AG10803 (cell line): Measurements from ENCODE around the gene HIPK3.
"Not testable (repeated sequence)": the region's sequence is repeated elsewhere in the genome, so short reads cannot be mapped to it uniquely, and the experiment has no call there.

Source experiments
- DNase-seq: peaks from one replicate; pipeline ENCODE4 v3.0.0; 2010; ENCODE audit warnings: low read depth
- H3K4me3 ChIP-seq: 2 replicates; pipeline ENCODE4 v1.5.1; 2011; ENCODE audit warnings: mild to moderate bottlenecking, low read length, control low read depth
- TF ChIP-seq, protein P1 (sequence below): conservative IDR thresholded peaks from 2 replicates; pipeline ENCODE4 v1.5.1; 2011; ENCODE audit warnings: mild to moderate bottlenecking, low read length, control low read depth, inconsistent platforms

Gene HIPK3

DNA sequence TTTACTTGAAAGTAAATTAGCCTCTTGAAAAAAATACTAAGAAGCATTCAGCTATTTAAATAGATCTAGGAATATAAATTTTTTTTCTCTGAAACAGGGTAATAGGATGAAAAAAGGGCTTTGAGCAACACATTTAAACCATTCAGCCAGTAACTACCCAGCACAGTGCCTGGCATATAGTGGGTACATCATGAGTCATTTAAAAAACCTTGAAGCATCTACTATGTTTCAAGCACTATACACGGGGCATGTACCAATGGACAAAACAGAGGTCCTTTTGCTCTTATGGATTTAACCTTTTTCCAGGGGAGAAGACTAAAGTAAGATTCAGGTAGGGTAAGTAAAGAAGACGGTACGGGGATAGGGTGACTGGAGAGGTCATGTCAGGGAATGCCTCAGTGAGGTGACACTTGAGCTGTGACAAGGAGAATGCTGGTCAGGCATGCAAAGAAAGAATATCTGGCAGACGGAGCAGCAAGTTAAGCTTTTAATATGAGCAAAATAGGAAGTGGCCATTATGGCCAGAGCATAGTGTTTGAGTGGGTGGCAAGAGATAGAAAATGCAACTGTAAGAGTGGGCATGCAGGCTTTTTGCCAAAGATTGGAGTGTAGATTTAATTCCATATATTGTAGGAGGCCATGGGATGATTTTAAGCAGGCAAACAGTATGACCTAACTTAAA lies 101.1 kb downstream of the HIPK3 start:
- DNase-seq = no peak
- no peak overlapping the region for H3K4me3 ChIP-seq
- TF ChIP-seq, protein P1, sequence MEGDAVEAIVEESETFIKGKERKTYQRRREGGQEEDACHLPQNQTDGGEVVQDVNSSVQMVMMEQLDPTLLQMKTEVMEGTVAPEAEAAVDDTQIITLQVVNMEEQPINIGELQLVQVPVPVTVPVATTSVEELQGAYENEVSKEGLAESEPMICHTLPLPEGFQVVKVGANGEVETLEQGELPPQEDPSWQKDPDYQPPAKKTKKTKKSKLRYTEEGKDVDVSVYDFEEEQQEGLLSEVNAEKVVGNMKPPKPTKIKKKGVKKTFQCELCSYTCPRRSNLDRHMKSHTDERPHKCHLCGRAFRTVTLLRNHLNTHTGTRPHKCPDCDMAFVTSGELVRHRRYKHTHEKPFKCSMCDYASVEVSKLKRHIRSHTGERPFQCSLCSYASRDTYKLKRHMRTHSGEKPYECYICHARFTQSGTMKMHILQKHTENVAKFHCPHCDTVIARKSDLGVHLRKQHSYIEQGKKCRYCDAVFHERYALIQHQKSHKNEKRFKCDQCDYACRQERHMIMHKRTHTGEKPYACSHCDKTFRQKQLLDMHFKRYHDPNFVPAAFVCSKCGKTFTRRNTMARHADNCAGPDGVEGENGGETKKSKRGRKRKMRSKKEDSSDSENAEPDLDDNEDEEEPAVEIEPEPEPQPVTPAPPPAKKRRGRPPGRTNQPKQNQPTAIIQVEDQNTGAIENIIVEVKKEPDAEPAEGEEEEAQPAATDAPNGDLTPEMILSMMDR = no peak

DNA sequence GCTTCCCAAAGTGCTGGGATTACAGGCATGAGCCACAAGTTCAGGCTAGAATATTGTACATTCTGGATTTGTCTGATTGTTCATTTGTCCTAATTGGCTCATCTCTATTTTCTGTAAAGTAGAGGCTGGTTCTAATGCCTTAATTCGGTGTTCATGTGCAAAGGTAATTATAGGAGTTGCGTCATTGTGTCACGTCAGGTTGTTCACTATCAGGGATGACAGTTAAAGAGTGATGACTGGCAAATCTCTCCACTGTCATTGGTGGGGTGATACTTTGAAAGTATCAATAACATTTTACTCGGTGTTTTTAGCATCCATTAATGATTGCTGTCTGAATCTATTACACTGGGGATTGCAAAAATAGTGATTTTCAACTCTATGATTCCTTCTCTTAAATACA lies 103.5 kb downstream of the HIPK3 start:
- TF ChIP-seq, protein P1 = no peak
- no peak overlapping the region for H3K4me3 ChIP-seq
- no peak for DNase-seq

DNA sequence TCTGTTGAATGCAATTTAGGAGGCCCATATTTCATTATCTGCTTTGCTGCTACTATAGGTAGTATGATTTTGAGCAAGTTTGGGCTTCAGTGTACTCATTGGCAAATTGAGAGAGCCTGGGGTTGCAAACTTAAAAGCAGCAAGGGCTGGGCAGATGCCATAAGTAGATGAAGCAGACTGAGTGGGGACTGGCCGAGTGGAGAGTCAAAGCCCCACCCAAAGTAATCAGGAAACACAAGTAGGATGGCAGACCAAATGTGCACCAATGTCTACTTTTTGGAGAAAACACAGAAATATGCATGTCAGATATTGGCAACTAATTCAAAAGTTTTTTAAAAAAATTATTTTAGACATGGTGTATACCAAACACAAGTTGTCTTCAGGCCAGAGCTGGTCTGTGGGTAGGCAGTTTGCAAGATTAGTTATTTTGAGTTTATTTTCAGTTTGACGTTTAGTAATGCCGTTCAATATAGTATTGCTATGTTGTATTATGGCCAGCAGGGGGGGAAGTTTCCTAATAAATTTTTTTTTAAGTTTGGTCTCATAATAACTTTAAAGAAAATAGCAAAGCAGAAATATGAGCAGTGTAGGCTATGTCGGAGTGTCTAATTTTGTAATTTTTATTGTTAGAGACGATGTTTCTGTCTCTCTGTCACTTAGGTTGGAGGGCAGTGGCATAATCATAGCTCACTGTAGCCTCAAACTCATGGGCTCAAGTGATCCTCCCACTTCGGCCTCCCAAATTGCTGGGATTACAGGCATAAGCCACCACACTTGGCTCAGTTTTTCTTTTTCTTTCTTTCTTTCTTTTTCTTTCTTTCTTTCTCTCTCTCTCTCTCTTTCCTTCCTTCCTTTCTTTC lies 105.1 kb downstream of the HIPK3 start:
- TF ChIP-seq, protein P1 = peak; percentile 59
- H3K4me3 ChIP-seq = no peak overlapping the region
- DNase-seq = peak; percentile 49

DNA sequence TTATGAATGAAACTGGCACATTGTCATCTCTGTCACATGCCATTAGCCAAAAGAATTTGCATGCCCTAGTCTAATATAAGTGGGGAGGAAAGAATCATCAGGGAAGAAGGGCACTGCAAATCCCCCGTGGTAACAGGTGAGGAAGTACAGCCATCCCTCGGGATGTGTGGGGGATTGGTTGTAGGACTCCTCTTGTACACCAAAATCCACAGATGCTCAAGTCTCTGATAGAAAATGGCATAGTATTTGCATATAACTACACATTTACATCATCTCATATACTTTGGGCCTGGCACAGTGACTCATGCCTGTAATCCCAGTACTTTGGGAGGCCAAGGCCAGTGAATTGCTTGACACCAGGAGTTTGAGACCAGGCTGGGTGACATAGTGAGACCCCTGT lies 109.7 kb downstream of the HIPK3 start:
- TF ChIP-seq, protein P1 = no peak
- no peak for DNase-seq
- H3K4me3 ChIP-seq = no peak overlapping the region

DNA sequence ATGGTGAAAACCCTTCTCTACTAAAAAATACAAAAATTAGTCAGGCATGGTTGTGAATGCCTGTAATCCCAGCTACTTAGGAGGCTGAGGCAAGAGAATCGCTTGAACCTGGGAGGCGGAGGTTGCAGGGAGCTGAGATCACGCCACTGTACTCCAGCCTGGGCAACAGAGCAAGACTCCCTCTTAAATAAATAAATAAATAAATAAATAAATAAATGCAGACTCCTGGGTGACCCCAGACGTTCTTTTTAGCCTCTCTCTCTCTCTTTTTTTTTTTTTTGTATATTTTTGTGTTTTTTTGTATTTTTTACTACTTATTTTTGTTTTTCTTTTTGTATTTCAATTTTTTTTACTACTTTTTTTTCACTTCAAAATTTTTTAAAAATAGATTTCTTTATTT lies 111.3 kb downstream of the HIPK3 start:
- H3K4me3 ChIP-seq, DNase-seq: not testable (repeated sequence)

DNA sequence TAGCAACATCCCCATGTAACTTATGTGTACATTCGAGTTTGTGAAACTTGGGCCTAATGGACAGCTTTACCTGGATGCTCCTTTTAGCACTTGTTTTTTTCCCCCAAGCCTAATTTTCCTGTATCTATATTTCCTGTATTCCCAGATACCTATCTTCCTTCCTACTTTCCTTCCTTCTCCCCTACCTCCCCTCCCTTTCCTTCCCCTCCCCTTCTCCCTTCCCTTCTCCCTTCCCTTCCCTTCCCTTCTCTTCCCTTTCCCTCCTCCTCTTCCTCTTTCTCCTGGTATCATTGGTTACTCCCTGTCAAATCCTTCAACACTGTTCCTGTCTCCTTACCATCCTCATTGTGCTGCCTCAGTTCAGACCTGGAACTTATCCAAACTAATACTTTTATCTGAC lies 111.8 kb downstream of the HIPK3 start:
- H3K4me3 ChIP-seq = no peak overlapping the region
- no peak for DNase-seq
- TF ChIP-seq, protein P1 = no peak

DNA sequence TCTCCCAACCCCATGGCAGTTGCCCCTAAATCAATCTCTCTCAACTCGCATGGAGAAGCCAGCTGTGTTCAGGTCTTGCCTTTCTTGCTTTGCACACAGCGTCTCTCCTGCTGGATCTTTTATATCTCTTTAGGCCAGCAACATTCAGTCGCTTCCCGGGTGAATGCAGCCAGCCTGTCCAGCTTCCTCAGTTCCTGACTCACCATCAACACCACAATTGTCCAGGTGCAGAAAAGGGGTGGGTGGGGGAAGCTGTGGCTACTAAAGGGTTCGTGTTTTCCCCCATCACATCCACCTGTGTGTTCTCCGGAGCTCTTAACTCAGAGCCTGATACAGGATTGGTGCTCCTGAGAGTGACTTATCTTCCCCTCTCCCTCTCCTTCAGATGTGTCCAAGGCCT lies 116.5 kb downstream of the HIPK3 start:
- no peak for DNase-seq
- TF ChIP-seq, protein P1 = no peak
- no peak overlapping the region for H3K4me3 ChIP-seq
